HG02870 (cell line): ENCODE measurements around the gene ITFG2.
"Not testable (repeated sequence)": the region's sequence is repeated elsewhere in the genome, so short reads cannot be mapped to it uniquely, and the experiment has no call there.

Source experiments
- ATAC-seq: cut with Tn5 transposase; IDR thresholded peaks from one replicate; pipeline ENCODE4 v1.9.1; 2021; ENCODE audit warnings: mild to moderate bottlenecking, moderate library complexity; ENCODE audit not compliant: unreplicated experiment

Gene ITFG2

DNA sequence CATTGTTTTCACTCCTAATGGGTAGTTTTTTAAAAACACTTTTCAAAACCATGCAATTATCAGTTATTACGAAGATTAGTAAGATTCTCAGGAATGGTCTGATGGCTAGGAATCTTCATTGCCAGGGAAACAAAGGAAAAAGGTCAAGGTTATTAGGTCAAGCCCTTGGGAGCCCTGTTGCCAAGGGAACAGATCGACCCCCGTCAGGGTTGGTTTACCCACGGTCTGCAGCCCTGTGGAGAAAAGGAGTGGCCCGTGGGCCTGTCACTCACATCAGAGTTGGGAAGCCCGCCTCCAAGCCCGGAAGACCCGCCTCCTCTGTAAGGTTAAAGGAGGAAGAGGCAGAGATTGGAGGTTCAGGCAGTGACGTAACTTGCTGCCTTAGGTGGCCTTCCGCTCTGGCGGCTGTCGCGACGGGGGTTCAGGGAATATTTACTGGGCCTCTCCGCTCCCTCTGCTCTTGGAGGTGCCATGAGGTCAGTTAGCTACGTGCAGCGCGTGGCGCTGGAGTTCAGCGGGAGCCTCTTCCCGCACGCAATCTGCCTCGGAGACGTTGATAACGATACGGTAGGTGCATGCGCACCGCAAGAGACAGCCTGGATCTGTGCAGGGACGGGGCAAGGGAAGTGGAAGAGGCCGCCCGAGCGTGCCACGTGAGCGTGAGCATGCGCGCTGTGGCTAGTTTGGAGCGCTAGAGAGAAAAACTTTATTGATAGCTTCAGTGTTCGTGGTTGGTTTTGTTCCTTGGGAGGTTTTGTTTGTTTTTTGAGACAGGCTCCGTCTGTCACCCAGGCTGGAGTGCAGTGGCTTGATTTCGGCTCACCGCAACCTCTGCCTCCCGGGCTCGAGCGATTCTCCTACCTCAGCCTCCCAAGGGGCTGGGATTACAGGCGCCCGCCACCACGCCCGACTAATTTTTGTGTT is at the start of gene ITFG2:
TSS of gene ITFG2 (plus strand) at position 379 of the 924 bp plus-strand sequence. CDS start at position 472, 93 bp downstream.
- peak; percentile 94 for ATAC-seq

DNA sequence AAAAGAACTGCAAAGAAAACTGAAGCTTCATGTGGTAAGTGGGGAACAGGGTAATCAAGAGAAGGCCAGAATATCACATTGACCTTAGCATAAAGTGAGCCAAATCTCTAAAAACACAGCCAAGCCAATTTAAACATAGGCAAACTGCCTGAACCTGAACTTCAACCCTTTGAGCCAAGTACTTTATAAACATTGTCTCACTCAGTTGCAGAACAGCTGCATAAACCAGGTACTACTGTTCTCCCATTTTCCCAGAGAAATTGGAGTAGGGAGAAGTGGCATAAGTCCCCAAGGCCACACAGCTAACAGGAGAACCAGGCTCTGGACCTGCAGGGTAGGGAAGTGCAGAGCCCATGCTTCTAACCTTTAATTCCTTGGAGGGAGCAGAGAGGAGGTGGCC is 48.1 kb upstream of the ITFG2 start:
- no peak for ATAC-seq

DNA sequence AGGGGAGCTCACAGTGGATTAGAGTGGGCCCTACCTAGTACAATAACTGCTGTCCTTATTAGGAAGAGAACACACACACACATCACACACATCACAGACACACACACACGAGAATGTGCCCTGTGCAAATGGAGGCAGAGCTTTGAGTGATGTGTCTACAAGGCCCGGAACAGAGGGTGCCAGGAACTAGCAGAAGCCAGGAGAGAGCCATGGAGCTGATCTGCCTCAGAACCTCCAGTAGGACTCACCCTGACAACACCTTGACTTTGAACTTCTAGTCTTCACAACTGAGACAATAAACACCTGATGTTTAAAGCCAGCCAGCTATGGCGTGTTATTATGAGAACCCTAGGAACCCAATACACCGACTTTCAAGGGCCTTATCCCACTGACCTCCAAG is 47.4 kb upstream of the ITFG2 start:
- ATAC-seq = no peak

- ATAC-seq = no peak
Measured at GRCh38 chr12:2765608-2766007, 46.9 kb upstream of the ITFG2 start.

- ATAC-seq = no peak
Measured at GRCh38 chr12:2768224-2768961, 44.1 kb upstream of the ITFG2 start.

DNA sequence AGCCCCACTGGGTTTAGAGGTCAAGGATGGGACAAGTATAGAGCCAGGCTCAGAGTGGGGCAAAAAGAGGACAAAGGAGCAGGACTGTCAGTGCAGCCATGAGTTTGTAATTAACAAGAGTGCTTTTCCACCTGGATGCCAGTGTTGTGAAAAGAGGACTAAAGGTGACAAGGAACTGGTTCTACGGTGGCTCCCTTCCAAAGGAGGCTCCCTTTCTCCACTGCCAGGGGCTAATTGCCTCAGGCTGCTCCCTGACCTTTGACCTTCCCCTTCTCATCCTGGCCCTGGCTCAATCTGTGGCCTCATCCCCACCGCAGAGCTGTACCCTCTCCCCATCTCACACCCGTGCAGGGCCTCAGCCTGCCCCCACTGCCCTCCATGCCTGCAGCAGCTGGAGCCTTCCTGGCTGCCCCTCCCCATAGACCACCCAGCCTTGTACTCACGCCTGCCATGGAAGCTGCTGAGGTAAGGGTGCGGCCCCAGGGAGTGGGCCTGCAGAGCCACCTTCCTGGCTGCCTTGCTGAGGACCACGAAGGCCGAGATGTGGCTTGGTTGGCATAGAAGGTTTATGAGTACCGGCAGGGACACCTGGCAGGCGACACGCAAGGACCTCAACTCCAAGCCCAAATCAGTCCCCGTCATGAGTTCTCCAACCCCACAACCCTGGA is 42.5 kb upstream of the ITFG2 start:
- ATAC-seq = no peak

GRCh38 chr12:2770544-2770943 is 41.9 kb upstream of the ITFG2 start:
- not testable (repeated sequence) for ATAC-seq

- no peak for ATAC-seq
Measured at GRCh38 chr12:2772370-2772769, 40.1 kb upstream of the ITFG2 start.

DNA sequence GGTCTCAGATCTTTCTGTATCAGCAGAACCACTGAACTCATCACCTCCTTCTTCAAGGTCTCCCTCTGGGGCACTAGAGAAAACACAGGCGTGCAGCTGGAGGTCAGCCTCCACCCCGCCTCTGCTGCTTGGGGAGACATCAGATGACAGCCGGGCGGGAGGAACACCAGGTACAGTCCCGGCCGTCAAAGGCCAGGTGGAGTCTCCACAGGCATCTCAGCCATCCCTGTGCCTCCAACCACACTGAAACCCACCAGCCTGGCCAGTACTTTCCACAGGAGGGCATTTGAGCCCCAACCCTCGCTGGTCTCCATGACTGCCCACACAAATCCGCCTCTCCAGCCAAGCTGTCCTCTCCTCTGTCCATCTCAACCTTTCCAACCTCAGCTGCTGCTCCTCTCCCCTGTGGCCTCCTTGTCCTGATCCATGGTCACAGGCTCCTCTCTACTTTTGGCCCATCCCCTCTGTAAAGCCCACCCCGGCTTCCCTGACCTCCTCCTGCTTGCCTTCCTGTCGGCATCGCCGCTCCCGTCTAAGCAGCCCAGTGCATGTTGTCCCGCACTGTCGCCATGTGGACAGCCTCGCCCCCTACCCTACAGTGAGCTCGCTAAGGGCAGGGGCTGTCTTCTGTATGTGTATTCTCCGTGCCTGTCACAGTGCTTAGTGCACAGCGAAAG is 39.1 kb upstream of the ITFG2 start:
- no peak for ATAC-seq

GRCh38 chr12:2775431-2775830 is 37.0 kb upstream of the ITFG2 start:
- no peak for ATAC-seq

- no peak for ATAC-seq
Measured at GRCh38 chr12:2776129-2776806, 36.2 kb upstream of the ITFG2 start.

- ATAC-seq = no peak
Measured at GRCh38 chr12:2779281-2779680, 33.2 kb upstream of the ITFG2 start.

- ATAC-seq = no peak
Measured at GRCh38 chr12:2783936-2784600, 28.4 kb upstream of the ITFG2 start.

- no peak for ATAC-seq
Measured at GRCh38 chr12:2785017-2785416, 27.5 kb upstream of the ITFG2 start.

- no peak for ATAC-seq
Measured at GRCh38 chr12:2791089-2791488, 21.4 kb upstream of the ITFG2 start.

- no peak for ATAC-seq
Measured at GRCh38 chr12:2792671-2793500, 19.6 kb upstream of the ITFG2 start.

GRCh38 chr12:2793561-2793960 is 18.9 kb upstream of the ITFG2 start:
- no peak for ATAC-seq

GRCh38 chr12:2794191-2794735 is 18.2 kb upstream of the ITFG2 start:
- ATAC-seq = peak; percentile 8
